ENCODE data around the gene LETM1.

The LETM1 gene

DNA sequence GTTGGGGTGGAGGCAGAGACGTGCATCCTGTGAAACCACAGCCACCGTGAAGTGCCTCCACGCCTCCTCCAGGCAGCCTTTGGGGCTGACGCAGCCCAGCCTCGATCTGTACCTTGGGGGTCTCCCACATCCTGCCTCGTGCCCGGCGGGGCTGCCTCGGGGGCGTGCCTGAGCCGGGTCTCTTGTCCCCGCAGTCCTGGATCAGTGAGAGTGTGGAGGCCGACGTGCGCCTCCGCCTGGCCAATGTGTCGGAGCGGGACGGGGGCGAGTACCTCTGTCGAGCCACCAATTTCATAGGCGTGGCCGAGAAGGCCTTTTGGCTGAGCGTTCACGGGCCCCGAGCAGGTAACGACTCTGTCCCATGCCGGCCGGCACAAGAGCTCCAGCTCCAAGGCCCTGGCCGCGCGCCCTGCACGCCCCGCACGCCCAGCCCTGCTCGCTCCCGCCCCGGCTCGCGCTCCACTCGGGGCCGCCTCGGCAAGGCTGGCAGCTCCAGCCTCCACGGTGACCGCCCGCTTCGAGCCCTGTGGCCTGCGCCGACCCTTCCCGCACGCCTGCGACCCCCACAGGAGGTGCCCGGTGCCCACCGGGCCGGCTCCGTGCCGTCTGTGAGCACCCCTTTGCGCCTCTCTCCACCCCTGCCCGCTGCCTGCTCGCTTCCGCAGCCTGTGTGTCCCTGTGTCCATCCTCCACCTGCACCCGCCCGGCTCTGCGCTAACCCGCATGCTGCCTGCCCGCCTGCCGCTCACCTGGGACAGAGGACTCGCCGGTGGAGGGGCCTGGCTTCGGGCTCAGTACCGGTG lies 53.0 kb downstream of the LETM1 start:
- no peak overlapping the region for H3K4me3 Mint-ChIP-seq
- no peaks in the 10 kb centered on the region for H3K4me1 Mint-ChIP-seq
- no peaks in the 10 kb centered on the region for H3K36me3 Mint-ChIP-seq
- no peak overlapping the region for H3K27ac Mint-ChIP-seq
- no peaks in the 10 kb centered on the region for H3K9me3 Mint-ChIP-seq
- peaks cover 1% of the 10 kb centered on the region for H3K27me3 Mint-ChIP-seq

DNA sequence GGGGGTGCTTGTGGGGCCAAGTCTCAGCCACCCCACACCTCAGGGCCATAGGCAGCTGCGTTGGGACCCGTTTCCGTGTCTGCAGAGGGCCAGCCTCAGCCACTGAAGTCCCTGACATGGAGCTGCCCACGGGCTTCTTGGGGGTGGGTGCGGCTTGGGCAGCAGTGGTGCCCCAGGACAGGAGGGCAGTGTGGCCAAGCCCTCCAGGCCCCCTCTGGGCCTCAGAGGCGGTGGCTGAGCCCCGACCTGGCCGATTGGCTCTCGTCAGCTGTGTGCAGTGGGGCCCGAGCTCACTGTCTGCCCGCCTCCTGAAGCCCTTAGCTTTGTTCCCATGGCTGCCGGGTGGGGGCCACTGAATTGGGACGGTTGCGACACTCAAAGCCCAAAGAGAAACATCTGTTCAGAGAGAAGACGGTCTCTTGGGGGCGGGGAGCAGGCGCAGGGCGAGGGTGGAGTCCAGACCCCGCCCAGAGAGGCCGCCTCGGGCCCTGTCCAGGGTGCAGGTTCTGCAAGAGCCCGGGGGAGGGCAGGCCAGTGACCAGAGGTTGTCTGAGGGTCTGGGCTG lies 53.7 kb downstream of the LETM1 start:
- Mint-ChIP-seq H3K27ac (no peak overlapping the region), H3K36me3 (no peaks in the 10 kb centered on the region), H3K9me3 (no peaks in the 10 kb centered on the region), H3K4me1 (no peaks in the 10 kb centered on the region), H3K4me3 (no peak overlapping the region), H3K27me3 (peaks cover 1% of the 10 kb centered on the region)

DNA sequence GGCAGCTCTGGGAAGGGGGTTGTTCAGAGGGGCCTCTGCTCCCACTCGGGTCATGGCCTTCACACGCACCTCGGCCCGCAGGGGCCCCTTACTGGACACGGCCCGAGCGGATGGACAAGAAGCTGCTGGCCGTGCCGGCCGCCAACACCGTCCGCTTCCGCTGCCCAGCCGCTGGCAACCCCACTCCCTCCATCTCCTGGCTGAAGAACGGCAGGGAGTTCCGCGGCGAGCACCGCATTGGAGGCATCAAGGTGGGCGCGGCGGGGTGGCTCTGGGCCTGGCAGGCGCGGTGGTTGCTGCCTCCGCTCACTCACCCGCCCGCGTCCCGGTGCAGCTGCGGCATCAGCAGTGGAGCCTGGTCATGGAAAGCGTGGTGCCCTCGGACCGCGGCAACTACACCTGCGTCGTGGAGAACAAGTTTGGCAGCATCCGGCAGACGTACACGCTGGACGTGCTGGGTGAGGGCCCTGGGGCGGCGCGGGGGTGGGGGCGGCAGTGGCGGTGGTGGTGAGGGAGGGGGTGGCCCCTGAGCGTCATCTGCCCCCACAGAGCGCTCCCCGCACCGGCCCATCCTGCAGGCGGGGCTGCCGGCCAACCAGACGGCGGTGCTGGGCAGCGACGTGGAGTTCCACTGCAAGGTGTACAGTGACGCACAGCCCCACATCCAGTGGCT lies 54.5 kb downstream of the LETM1 start:
- Mint-ChIP-seq H3K27ac (no peak overlapping the region), H3K27me3 (peaks cover 6% of the 10 kb centered on the region), H3K36me3 (no peaks in the 10 kb centered on the region)

DNA sequence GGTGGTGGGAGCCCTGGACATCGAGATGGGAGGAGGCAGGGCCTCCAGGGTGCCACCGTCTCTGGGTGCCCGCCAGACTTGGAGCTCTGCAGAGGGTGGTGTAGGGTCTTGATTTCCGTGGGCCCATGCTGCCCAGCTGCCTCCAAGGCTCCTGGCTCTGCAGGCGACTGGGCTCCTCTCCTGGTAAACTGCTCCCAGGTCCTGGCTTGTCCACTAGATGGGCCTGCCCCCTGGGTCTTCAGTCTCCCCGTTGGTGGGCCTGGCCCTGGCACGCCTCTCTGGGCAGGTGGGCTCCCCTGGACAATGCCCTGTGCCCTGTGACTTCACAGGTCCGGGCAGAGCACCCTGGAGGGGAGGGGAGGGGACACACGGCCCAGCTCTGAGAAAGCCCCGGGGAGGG lies 55.2 kb downstream of the LETM1 start:
- no peaks in the 10 kb centered on the region for H3K36me3 Mint-ChIP-seq

More for the DNA sequence above, 54.5 kb downstream of the LETM1 start:
- H3K4me3 Mint-ChIP-seq = no peak overlapping the region
- H3K4me1 Mint-ChIP-seq = no peaks in the 10 kb centered on the region
- H3K9me3 Mint-ChIP-seq = no peaks in the 10 kb centered on the region

DNA sequence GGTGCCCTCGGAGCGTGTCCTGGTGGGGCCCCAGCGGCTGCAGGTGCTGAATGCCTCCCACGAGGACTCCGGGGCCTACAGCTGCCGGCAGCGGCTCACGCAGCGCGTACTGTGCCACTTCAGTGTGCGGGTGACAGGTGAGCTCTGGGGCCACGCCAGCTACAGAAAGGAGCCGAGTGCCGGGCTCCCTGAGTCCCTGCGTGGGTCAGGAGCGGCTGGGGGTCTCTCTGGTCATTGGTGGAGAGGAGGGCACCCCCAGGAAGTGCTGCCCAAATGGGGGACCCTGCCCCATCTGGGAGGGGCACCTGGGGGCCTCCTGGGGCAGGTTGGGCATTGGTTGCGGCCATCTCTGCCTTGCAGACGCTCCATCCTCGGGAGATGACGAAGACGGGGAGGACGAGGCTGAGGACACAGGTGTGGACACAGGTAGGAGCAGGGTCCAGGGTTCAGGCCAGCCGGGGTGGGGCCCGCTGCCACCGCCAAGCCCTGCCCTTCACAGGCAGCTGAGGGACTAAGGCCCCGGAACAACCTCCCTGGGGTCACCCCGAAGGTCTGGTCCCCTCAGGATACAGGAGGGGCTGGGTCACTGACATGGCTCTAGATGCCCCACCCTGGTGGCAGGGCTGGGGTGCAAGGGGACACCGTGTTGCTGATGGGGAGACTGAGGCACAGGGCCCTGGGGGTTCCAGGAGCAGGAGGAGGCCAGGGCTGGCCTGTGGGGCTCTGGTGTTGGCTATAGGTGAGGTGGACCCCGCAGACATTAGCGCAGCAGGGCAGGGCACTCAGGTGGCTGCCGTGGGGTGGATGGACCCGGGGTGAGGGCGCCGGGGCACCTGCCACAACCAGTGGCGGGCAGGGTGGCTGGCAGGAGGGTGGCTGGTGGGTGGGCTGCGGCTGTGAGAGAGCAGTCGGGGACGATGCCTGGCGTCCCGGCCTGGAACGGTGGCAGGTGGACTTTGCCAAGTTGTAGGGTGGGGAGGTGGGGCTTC lies 56.3 kb downstream of the LETM1 start:
- H3K36me3 Mint-ChIP-seq = no peaks in the 10 kb centered on the region
- peaks cover 9% of the 10 kb centered on the region for H3K27me3 Mint-ChIP-seq
- no peak overlapping the region for H3K27ac Mint-ChIP-seq

More for the DNA sequence above, 55.2 kb downstream of the LETM1 start:
- H3K4me1 Mint-ChIP-seq = no peaks in the 10 kb centered on the region
- H3K4me3 Mint-ChIP-seq = no peak overlapping the region
- H3K27ac Mint-ChIP-seq = no peak overlapping the region
- H3K27me3 Mint-ChIP-seq = peaks cover 9% of the 10 kb centered on the region
- H3K9me3 Mint-ChIP-seq = no peaks in the 10 kb centered on the region

DNA sequence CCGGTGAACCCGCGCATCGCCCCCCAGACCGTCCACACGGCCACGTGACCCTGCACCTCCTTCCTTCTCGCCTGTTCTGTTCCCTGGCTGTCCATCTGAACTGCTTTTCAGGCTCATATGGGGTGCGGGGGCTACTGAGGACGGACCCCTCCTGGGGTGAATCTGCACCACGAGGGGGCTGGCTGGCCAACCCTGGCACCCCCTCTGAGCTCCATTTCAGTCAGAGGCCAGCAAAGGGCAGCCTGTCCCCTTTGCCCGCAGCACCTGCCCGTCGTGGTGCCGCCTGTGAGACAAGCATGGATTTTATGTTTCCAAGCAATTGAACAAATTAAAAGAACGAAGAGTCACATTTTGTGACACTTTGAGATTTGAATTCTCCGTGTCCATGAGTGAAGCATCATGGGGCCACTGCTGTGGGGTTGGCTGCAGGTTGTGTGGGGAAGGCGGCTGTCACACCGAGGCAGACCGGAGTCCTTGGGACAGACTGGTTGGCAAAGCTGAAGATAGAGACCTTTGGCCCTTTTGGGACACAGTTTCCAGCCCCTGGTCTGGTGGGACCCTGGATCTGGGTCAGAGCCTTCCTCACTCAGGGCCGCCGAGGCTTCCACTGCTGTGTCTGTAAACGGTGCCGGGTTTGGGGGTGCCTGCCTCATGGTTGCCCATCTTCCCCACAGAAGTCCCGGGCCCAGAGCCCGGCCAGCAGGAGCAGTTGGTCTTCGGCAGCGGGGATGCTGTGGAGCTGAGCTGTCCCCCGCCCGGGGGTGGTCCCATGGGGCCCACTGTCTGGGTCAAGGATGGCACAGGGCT lies 57.2 kb downstream of the LETM1 start:
- Mint-ChIP-seq H3K4me1 (no peaks in the 10 kb centered on the region), H3K9me3 (no peaks in the 10 kb centered on the region), H3K36me3 (no peaks in the 10 kb centered on the region), H3K27me3 (peaks cover 9% of the 10 kb centered on the region), H3K27ac (no peak overlapping the region), H3K4me3 (no peak overlapping the region)

More for the DNA sequence above, 56.3 kb downstream of the LETM1 start:
- Mint-ChIP-seq H3K4me3 (no peak overlapping the region), H3K4me1 (no peaks in the 10 kb centered on the region), H3K9me3 (no peaks in the 10 kb centered on the region)

DNA sequence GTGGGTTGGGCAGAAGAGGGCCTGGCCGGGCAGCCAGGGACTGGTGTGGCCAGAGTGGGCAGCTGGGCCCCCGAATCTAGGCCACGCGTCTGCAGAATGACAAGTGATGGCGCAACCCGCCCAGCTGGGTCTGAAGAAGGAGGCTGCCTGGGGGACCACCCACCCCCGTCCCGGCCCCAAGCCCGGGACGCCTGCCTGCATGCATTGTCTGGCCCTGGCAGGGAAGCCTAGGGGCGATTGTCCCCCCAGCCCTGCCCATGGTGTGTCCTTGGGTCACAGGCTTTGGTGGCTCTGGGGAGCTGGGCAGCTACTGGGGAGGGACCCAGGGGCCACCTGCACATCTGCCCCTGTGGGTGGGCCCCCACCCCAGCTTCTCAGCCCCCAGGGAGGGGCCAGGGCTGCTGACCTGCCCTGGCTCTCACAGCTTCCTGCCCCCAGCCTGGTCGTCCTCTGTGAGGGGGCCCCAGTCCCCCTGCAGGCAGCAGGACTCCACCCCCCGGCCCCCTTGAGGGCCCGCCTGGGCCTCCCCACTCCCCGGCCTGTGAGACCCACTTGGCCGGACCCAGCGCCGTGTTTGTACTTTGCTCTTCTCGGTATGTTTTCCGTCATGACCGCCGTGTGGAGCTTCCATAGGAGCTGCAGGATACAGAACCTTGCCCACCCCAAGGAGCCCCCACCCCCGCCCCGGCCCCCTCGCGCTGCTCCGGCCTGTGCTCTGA lies 57.9 kb downstream of the LETM1 start:
- H3K36me3 Mint-ChIP-seq = no peaks in the 10 kb centered on the region
- H3K27me3 Mint-ChIP-seq = peaks cover 9% of the 10 kb centered on the region
- H3K4me3 Mint-ChIP-seq = no peak overlapping the region
- H3K9me3 Mint-ChIP-seq = no peaks in the 10 kb centered on the region
- no peak overlapping the region for H3K27ac Mint-ChIP-seq
- no peaks in the 10 kb centered on the region for H3K4me1 Mint-ChIP-seq

DNA sequence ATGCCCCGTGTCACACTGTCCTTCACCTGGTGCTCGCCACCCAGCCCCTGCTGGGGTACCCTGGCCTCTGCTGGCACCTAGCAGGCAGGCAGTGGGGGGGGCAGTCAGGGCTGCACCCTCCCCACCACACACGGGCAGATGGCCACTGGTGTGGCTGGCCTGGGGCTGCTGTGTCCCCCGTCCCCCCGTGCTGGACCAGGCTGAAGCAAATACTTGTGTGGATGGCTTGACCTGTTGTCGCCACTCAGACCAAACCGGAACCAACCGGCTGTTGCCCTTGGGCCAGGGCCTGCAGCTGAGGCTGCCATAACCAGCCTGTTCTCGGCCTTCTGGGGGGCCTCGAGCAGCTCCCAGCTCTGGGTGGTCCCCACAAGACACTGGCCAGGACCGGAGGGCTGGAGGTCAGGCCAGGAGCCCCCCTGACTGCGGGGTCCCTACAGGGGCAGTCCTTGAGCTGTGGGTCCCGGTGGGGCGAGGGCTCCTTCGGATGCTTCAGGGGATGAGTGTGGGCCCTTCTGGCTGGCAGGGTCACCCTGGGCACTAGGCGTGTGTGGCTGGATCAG lies 58.6 kb downstream of the LETM1 start:
- Mint-ChIP-seq H3K27ac (no peak overlapping the region), H3K36me3 (no peaks in the 10 kb centered on the region), H3K4me1 (no peaks in the 10 kb centered on the region), H3K9me3 (no peaks in the 10 kb centered on the region), H3K27me3 (peaks cover 9% of the 10 kb centered on the region), H3K4me3 (no peak overlapping the region)

DNA sequence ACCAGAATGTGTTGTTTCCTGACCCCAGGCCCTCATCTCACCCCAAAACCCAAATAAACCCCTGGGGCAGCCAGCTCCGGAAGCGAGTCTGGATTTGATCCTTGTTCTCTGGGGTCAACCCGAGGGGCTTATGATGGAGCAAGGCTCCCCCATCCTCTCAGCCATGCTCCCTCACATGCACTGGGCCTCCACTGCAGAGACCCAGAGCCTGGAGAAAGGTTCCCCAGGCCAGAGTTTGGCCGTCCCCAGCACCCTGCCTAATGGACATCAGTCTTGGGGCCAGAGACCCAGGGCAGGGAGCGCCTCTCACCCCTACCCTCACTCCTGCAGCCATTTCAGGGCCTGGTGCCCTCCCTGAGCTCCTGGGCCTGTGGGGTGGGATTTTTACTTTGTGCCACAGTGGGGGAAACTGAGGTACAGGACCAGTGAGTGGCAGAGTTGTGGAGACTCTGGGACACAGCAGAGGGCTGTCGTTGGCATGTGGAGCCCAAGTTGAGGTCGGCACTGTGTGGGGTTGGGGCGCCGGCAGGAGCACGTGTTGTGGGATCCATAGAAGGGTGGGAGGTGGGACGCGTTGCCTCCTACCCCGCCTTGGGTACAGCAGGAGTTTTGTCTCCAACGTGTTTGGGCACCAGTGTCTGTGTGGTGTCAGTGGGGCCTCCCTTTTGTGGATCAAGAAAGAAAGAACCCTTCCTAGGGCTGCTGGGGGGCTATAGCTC lies 59.3 kb downstream of the LETM1 start:
- no peaks in the 10 kb centered on the region for H3K9me3 Mint-ChIP-seq
- H3K27ac Mint-ChIP-seq = no peak overlapping the region
- peaks cover 9% of the 10 kb centered on the region for H3K27me3 Mint-ChIP-seq
- no peaks in the 10 kb centered on the region for H3K36me3 Mint-ChIP-seq
- H3K4me3 Mint-ChIP-seq = no peak overlapping the region
- no peaks in the 10 kb centered on the region for H3K4me1 Mint-ChIP-seq

DNA sequence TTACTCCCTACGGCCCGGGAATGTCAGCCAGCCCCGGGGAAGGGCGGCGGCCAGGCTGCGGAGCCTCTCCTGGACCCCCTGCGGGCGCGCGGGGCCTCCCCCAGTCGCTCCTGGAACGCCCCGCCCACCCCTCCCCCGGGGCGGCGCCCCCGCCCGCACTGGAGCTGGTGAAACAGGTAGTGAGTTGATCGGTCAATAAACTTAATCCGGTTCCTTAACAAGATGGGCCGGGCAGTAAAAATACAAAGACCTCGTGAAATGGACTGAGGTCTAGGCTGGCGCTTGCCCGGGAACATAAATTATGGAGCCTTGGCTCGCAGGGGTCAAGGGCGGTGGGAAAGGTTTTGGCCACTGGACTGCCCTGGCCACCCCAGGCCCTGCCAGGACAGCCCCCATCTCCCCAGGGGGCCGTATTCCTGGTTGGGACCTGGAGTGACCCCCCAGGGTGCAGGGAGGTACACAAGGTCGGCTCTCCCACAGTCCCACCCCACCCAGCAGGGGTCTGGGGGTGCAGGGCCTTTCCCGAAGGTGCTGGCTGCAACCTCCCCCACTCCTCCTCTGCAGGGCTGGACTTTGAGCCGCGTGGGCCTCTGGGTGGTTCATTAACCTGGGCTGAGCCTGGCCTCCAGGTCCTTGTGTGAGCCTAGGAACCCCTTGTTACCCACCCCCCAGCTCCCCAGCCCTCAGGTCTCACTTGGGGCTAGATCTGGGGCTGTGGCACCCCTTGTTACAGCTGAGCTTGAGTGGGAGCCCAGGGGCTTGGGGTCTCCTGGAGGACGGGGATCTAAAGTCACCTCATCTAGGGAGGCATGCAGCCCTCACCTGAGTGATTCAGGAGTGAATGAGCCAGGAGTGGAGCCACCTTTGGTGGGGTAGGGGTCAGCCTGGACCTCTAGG lies 60.4 kb downstream of the LETM1 start:
- no peaks in the 10 kb centered on the region for H3K4me1 Mint-ChIP-seq
- H3K4me3 Mint-ChIP-seq = no peak overlapping the region
- no peaks in the 10 kb centered on the region for H3K9me3 Mint-ChIP-seq
- H3K27me3 Mint-ChIP-seq = peaks cover 9% of the 10 kb centered on the region
- no peaks in the 10 kb centered on the region for H3K36me3 Mint-ChIP-seq
- no peak overlapping the region for H3K27ac Mint-ChIP-seq

DNA sequence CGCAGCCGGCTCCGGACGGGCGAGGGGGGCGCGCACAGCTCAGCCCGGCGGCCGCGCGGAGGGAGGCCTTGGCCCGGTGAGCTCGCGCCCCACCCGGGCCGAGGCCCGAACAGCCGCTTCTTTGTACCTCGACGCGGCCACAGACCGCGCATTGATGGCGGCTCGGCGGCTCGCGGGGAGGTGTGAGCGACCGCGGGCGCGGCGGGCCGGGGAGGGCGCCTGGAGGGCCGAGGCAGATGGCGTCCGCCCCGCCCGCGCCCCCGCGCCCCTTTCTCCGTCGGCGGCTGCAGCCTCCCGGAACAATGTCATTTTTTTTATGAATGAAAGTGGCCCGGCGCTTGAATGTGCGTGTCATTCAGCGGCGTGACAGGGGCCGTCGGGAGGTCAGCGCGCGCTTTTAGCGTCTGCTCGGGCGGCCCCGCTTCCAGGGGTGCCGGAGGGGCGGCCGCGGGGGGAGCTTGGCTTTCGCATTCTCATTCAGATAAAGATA lies 61.1 kb downstream of the LETM1 start:
- Mint-ChIP-seq H3K36me3 (no peaks in the 10 kb centered on the region), H3K27me3 (peaks cover 9% of the 10 kb centered on the region), H3K4me1 (no peaks in the 10 kb centered on the region), H3K27ac (no peak overlapping the region), H3K4me3 (no peak overlapping the region), H3K9me3 (no peaks in the 10 kb centered on the region)

DNA sequence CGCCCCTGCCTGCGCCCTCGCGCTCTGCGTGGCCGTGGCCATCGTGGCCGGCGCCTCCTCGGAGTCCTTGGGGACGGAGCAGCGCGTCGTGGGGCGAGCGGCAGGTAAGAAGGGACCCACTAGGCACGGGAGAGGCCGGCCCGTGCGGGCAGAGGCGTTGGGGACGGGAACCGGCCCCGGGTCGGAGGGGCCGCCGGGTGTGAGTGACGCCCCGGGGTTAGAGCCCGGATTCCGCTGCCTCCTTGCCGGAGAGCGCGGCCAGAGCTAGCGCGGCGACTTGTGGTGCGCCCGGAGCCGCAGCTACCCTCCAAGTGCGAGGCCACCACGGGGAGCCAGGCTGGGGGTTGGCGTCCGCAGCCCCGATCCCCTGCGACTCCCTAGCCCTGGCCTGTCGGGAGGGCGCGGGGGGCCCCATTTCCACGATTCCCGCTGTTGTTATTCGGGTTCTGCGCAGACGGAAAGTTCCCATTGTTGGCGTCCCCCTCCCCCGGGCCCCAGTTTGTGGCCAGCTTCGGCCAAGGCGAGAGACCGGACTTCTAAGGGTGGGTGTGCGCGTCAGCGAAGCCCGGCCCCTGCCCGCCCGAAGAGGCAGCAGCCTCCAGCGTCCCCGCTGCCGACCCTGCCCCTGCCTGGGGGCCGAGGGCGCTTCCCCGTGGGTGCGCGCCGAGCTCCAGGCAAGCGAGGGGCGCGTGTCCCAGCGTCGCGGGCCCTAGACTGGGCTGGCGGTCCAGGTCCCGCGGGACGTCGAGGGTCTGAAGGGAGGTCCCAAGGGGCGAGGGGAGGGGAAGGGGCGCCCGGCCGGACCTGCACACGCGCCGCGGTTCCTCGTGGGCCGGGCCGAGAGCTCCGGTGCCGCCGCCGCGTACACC lies 61.8 kb downstream of the LETM1 start:
- peak overlapping the region; percentile 42 for H3K4me3 Mint-ChIP-seq
- peaks cover 9% of the 10 kb centered on the region for H3K27me3 Mint-ChIP-seq
- H3K36me3 Mint-ChIP-seq = no peaks in the 10 kb centered on the region
- no peaks in the 10 kb centered on the region for H3K4me1 Mint-ChIP-seq
- H3K27ac Mint-ChIP-seq = no peak overlapping the region
- no peaks in the 10 kb centered on the region for H3K9me3 Mint-ChIP-seq

All from activated naive CD4-positive, alpha-beta T cell treated with anti-CD3 and anti-CD28 coated beads, Interleukin-2, amount 50 U/mL, for 24 hours (primary cell).